HepG2 (cell line): ENCODE results near the gene NUDT22. TPM values are rescaled to one million over a fixed set of nuclear protein-coding genes. Genes with fewer than 3 reads are reported as not detected.

Experiments
- ATAC-seq: fragments of 200-7000 bp; cut with Tn5 transposase; 3 replicates; pipeline ENCODE4 v1.9.1; 2020; ENCODE audit warnings: mild to moderate bottlenecking, moderate library complexity
- BruUV-seq: library from RNA; stranded (reverse); fragments of 400-500 nt; replicated peaks from 2 replicates; lab custom pipeline; 2021; lab: Mats Ljungman, UMichigan
- CTCF ChIA-PET: fragments of 300-600 bp; formaldehyde crosslinking; extraction: SDS; loops from one replicate; lab custom pipeline; 2021; ENCODE audit warnings: low total read pairs, inconsistent platforms, low intra/inter-chr PET ratio; lab: Yijun Ruan, JAX
- POLR2A ChIA-PET: fragments of 350-600 bp; sonication (Branson Sonifier 250); formaldehyde crosslinking; loops from one replicate; lab custom pipeline; 2020; ENCODE audit warnings: antibody characterized with exemption, inconsistent platforms; lab: Yijun Ruan, JAX
- DNase-seq: peaks from one replicate; pipeline ENCODE4 v3.0.0-alpha.2; 2015; ENCODE audit warnings: low spot score
- FAIRE-seq: peaks from 3 replicates; lab custom pipeline; 2011; peaks lifted over from hg19 to GRCh38; lab: Jason Lieb, UNC
- H2AFZ ChIP-seq: one replicate; pipeline ENCODE4 v1.6.1; 2011; ENCODE audit warnings: low read length, inconsistent platforms
- H3K27ac ChIP-seq: fragments of 300-600 bp; 3 replicates; pipeline ENCODE4 v1.8.0; 2011; ENCODE audit warnings: mixed run types, mild to moderate bottlenecking, mixed read lengths, low read length, inconsistent platforms; ENCODE audit not compliant: insufficient read depth; ENCODE audit errors: extremely low read length
- H3K27me3 ChIP-seq, 2 experiments: fragments of 200-600 bp in 1 of 2; 2 replicates in 1 of 2; 3 replicates in 1 of 2; pipeline versions ENCODE4 v1.6.0 to v1.8.0; 2011; ENCODE audit warnings: low read length in 2 of 2, mild to moderate bottlenecking in 2 of 2, moderate library complexity in 2 of 2, inconsistent platforms in 1 of 2; ENCODE audit not compliant: insufficient read depth in 2 of 2, control insufficient read depth in 1 of 2
- H3K36me3 ChIP-seq, 2 experiments: fragments of 200-600 bp in 1 of 2; replicated peaks in 1 of 2; 2 replicates in 1 of 2; 3 replicates in 1 of 2; pipeline versions ENCODE4 v1.5.1 to v1.8.0; 2011; ENCODE audit warnings: low read length in 2 of 2, inconsistent platforms in 1 of 2; ENCODE audit not compliant: insufficient read depth in 2 of 2, control insufficient read depth in 1 of 2
- H3K4me1 ChIP-seq: 2 replicates; pipeline ENCODE4 v1.5.1; 2012; ENCODE audit warnings: low read length, inconsistent platforms; ENCODE audit not compliant: insufficient read depth
- H3K4me2 ChIP-seq: 2 replicates; pipeline ENCODE4 v1.6.0; 2011; ENCODE audit warnings: low read depth, low read length, inconsistent platforms
- H3K4me3 ChIP-seq, 3 experiments: fragments of 200-600 bp in 1 of 3; sonication (generic), shearing (Covaris generic) in 1 of 3; replicated peaks in 1 of 3; 2 replicates each; pipeline ENCODE4 v1.5.1; 2011 to 2016; ENCODE audit warnings: low read length in 3 of 3, inconsistent platforms in 2 of 3, low read depth in 2 of 3, mild to moderate bottlenecking in 2 of 3, control low read depth in 1 of 3, mixed read lengths in 1 of 3; ENCODE audit not compliant: insufficient read depth in 1 of 3
- H3K79me2 ChIP-seq: one replicate; pipeline ENCODE4 v1.6.1; 2011; ENCODE audit warnings: low read length, inconsistent platforms; ENCODE audit not compliant: insufficient read depth
- H3K9ac ChIP-seq: 2 replicates; pipeline ENCODE4 v1.6.0; 2011; ENCODE audit warnings: mild to moderate bottlenecking, low read depth, low read length, inconsistent platforms; ENCODE audit not compliant: insufficient read depth
- H3K9me3 ChIP-seq: 2 replicates; pipeline ENCODE4 v1.5.1; 2012; ENCODE audit warnings: mild to moderate bottlenecking, low read length
- H4K20me1 ChIP-seq: 2 replicates; pipeline ENCODE4 v1.6.0; 2011; ENCODE audit warnings: inconsistent platforms, mild to moderate bottlenecking, low read length, moderate library complexity; ENCODE audit not compliant: insufficient read depth
- AGO1 ChIP-seq: fragments of 200-400 bp; formaldehyde crosslinking; IDR thresholded peaks from 2 replicates; pipeline ENCODE4 v1.6.1; 2017; ENCODE audit warnings: mild to moderate bottlenecking, low read depth, low read length, moderate library complexity; ENCODE audit not compliant: poor library complexity, severe bottlenecking
- CHD2 ChIP-seq: IDR thresholded peaks from 2 replicates; pipeline ENCODE4 v1.6.1; 2011; ENCODE audit warnings: low read depth, low read length, improper control_type of control experiment
- HNRNPL ChIP-seq: fragments of 200-400 bp; formaldehyde crosslinking; IDR thresholded peaks from 2 replicates; pipeline ENCODE4 v1.6.1; 2017; ENCODE audit warnings: mild to moderate bottlenecking, low read depth, low read length
- MAZ ChIP-seq, 2 experiments: sonication (generic) in 1 of 2; formaldehyde crosslinking in 1 of 2; IDR thresholded peaks; 2 replicates each; pipeline versions ENCODE4 v1.5.0 to v1.6.1; 2012 to 2020; ENCODE audit warnings: low read depth in 2 of 2, mild to moderate bottlenecking in 2 of 2, borderline replicate concordance in 1 of 2, improper control_type of control experiment in 1 of 2, low read length in 1 of 2, missing genetic modification reagents in 1 of 2, moderate library complexity in 1 of 2
- NAIF1 ChIP-seq: sonication (generic); formaldehyde crosslinking; IDR thresholded peaks from 2 replicates; pipeline ENCODE4 v1.5.0; 2020; ENCODE audit warnings: mild to moderate bottlenecking, missing genetic modification reagents, borderline replicate concordance
- NFIB ChIP-seq: sonication (generic); formaldehyde crosslinking; IDR thresholded peaks from 2 replicates; pipeline ENCODE4 v1.9.0; 2021; ENCODE audit warnings: missing genetic modification reagents, mild to moderate bottlenecking, borderline replicate concordance
- NR2F6 ChIP-seq, 2 experiments: IDR thresholded peaks; 2 replicates each; pipeline ENCODE4 v1.6.1; 2016; ENCODE audit warnings: antibody characterized with exemption in 1 of 2, mild to moderate bottlenecking in 1 of 2
- RXRA ChIP-seq: sonication (generic); formaldehyde crosslinking; IDR thresholded peaks from 2 replicates; pipeline ENCODE4 v1.5.1; 2020; ENCODE audit warnings: missing genetic modification reagents
- TSC22D2 ChIP-seq: sonication (generic); formaldehyde crosslinking; IDR thresholded peaks from 2 replicates; pipeline ENCODE4 v1.5.1; 2020; ENCODE audit warnings: missing genetic modification reagents, mild to moderate bottlenecking, borderline replicate concordance
- ZBTB7B ChIP-seq: sonication (generic); formaldehyde crosslinking; IDR thresholded peaks from 2 replicates; pipeline ENCODE4 v1.4.0; 2020; ENCODE audit warnings: missing genetic modification reagents
- ZNF101 ChIP-seq: sonication (generic); formaldehyde crosslinking; IDR thresholded peaks from 2 replicates; pipeline ENCODE4 v1.4.0; 2020; ENCODE audit warnings: mild to moderate bottlenecking, low read depth, missing genetic modification reagents, borderline replicate concordance
- ZNF20 ChIP-seq: sonication (generic); formaldehyde crosslinking; IDR thresholded peaks from 2 replicates; pipeline ENCODE4 v1.4.0; 2020; ENCODE audit warnings: mild to moderate bottlenecking, moderate library complexity, missing genetic modification reagents
- ZNF550 ChIP-seq: sonication (generic); formaldehyde crosslinking; IDR thresholded peaks from 2 replicates; pipeline ENCODE4 v1.4.0; 2020; ENCODE audit warnings: mild to moderate bottlenecking, missing genetic modification reagents, borderline replicate concordance
- ZNF773 ChIP-seq: sonication (generic); formaldehyde crosslinking; IDR thresholded peaks from 2 replicates; pipeline ENCODE4 v1.4.0; 2020; ENCODE audit warnings: missing genetic modification reagents, borderline replicate concordance
- WGBS: methylation state at CpG from one replicate; pipeline ENCODE4 v1.1.6; 2017; ENCODE audit warnings: low lambda C conversion rate; 5-methylcytosine and 5-hydroxymethylcytosine counted together
- in situ Hi-C: cut with HindIII; loops from 2 replicates; pipeline ENCODE4 v1.10.0; 2017; ENCODE audit warnings: low pct_unique_long_range_greater_than_20kb; ENCODE audit not compliant: extremely low pct_ligation_motif_present
- intact Hi-C: fragments of 100-400 bp; cut with micrococcal nuclease; formaldehyde crosslinking; loops from one replicate; pipeline ENCODE4 v1.10.0; 2022; ENCODE audit not compliant: unreplicated experiment
- polyA plus RNA-seq, 8 experiments: library from polyadenylated mRNA; depleted of rRNA in 3 of 8; stranded (reverse) in 7 of 8; unstranded in 1 of 8; fragments of >200 nt; fragmentation: Illumina TruSeq in 4 of 8; extraction: Trizol in 4 of 8; gene quantifications; 2 replicates each; pipeline versions ENCODE4 v1.2.1 to v1.2.3, GENCODE V29; 2011 to 2016; ENCODE audit warnings: low read depth in 4 of 8, missing spikeins in 1 of 8, mixed read lengths in 1 of 8; ENCODE audit not compliant: insufficient read depth in 1 of 8
- total RNA-seq, 5 experiments: library from RNA; depleted of rRNA; stranded (reverse); fragments of >200 nt; fragmentation: Illumina TruSeq; extraction: Trizol; gene quantifications; 2 replicates each; pipeline ENCODE4 v1.2.3, GENCODE V29; 2016; ENCODE audit warnings: low read depth in 1 of 5
- TF ChIP-seq, protein P1 (sequence below): sonication (generic); formaldehyde crosslinking; IDR thresholded peaks from 2 replicates; pipeline ENCODE4 v1.5.0; 2020; ENCODE audit warnings: mild to moderate bottlenecking, missing genetic modification reagents
- TF ChIP-seq, protein P2 (sequence below): sonication (generic); formaldehyde crosslinking; conservative IDR thresholded peaks from 2 replicates; pipeline ENCODE4 v1.8.0; 2022; ENCODE audit warnings: mild to moderate bottlenecking, moderate library complexity, missing genetic modification reagents
- TF ChIP-seq, protein P3 (sequence below): sonication (generic); formaldehyde crosslinking; IDR thresholded peaks from 2 replicates; pipeline ENCODE4 v1.4.0; 2020; ENCODE audit warnings: missing genetic modification reagents, borderline replicate concordance

NUDT22 gene
- total and polyA plus RNA-seq, 2 of the 13 experiments (the other 11 are each of a cell fraction or from before 2014, with no cell fraction given): 33.5 to 39.8 TPM

DNA sequence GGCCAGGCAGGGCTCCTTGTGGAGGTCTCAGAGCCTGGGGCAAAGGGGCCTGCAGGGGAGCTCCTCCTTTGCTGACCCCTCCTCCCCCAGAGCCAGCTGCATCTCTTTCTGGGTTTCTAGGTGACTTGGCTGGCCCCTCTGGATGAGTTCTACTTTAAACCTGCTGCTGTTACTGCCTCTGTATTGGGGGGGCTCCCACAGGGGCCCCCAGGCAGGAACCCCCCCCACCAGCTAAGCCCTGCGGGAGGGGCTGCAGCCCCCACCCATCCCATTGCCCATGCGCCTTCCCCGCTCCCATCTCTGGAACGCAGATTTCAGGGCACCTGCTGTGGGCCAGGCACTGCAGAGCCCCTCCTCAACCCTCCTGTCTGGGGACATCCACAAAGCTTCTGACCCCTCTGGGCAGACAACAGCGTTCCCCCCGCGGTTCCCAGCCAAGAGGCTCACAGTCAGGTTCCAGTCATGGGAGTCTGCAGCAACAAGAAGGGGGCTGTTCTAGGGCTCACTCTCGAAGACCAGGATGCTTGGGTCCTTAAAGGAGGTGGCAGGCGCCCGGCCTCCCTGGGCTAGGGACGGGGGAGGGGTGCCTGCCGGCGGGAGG is 24.4 kb downstream of the NUDT22 start:
- ATAC-seq: peak; percentile 1; the same call in 2 of the 3 replicates
- 0 out of 5 replicates have a peak, but pooled peaks cover under 1 to 1% of the 10 kb centered on the region in 2 experiments for H3K36me3 ChIP-seq
- no peaks in the 10 kb centered on the region; a peak in 1 of 5 replicates for H3K27me3 ChIP-seq
- H3K79me2 ChIP-seq: peaks cover 17% of the 10 kb centered on the region
- intact Hi-C loops: loop anchor here (2.0 kb wide), 2 partner anchors 18 to 60 kb away; no protein-coding TSS in a partner anchor
- peaks cover 51% of the 10 kb centered on the region for H3K4me1 ChIP-seq
- 37% methylated on average over 7 of the region's 13 CpGs for WGBS
- no peak overlapping the region for H2AFZ ChIP-seq
- H3K9ac ChIP-seq: peak overlapping the region; percentile 55; the same call in 1 of the 2 replicates
- ChIA-PET POLR2A (interaction anchor here (0.9 to 2.0 kb wide), 7 partner anchors 9 to 69 kb away, joined by 3 to 14 read pairs (median 5); partner anchors contain the start of genes FKBP2 and PRDX5), CTCF (no interaction called here)
- no peaks in the 10 kb centered on the region for H3K9me3 ChIP-seq
- DNase-seq: no peak
- in situ Hi-C loops: no loop called here
- BruUV-seq: no TSS peak
- H3K4me2 ChIP-seq: peak overlapping the region; percentile 100
- no peaks in the 10 kb centered on the region for H4K20me1 ChIP-seq
- H3K4me3 ChIP-seq: peak overlapping the region; percentile 68 to 88 (median 83)
- no peak overlapping the region for H3K27ac ChIP-seq
- no peak for FAIRE-seq
- no peak for TF ChIP-seq RXRA (CRISPR knock-in tag)
- no peak for TF ChIP-seq TSC22D2 (CRISPR knock-in tag)
- no peak for TF ChIP-seq CHD2
- TF ChIP-seq ZNF101 (CRISPR knock-in tag): no peak
- TF ChIP-seq ZBTB7B: no peak
- no peak for TF ChIP-seq NAIF1 (CRISPR knock-in tag)
- no peak for TF ChIP-seq ZNF550 (CRISPR knock-in tag)
- no peak for TF ChIP-seq ZNF773 (CRISPR knock-in tag)
- no peak for TF ChIP-seq HNRNPL
- TF ChIP-seq, protein P1, sequence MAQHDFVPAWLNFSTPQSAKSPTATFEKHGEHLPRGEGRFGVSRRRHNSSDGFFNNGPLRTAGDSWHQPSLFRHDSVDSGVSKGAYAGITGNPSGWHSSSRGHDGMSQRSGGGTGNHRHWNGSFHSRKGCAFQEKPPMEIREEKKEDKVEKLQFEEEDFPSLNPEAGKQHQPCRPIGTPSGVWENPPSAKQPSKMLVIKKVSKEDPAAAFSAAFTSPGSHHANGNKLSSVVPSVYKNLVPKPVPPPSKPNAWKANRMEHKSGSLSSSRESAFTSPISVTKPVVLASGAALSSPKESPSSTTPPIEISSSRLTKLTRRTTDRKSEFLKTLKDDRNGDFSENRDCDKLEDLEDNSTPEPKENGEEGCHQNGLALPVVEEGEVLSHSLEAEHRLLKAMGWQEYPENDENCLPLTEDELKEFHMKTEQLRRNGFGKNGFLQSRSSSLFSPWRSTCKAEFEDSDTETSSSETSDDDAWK (CRISPR knock-in tag): no peak
- TF ChIP-seq, protein P2, sequence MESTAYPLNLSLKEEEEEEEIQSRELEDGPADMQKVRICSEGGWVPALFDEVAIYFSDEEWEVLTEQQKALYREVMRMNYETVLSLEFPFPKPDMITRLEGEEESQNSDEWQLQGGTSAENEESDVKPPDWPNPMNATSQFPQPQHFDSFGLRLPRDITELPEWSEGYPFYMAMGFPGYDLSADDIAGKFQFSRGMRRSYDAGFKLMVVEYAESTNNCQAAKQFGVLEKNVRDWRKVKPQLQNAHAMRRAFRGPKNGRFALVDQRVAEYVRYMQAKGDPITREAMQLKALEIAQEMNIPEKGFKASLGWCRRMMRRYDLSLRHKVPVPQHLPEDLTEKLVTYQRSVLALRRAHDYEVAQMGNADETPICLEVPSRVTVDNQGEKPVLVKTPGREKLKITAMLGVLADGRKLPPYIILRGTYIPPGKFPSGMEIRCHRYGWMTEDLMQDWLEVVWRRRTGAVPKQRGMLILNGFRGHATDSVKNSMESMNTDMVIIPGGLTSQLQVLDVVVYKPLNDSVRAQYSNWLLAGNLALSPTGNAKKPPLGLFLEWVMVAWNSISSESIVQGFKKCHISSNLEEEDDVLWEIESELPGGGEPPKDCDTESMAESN: 0 out of 2 replicates have a peak, but pooled peaks have one; percentile 28
- TF ChIP-seq AGO1: peak; percentile 37
- no peak for TF ChIP-seq ZNF20
- no peak for TF ChIP-seq NR2F6 (IDR thresholded peaks at IDR 0.05)
- TF ChIP-seq NR2F6 (CRISPR knock-in tag; IDR thresholded peaks at IDR 0.05): no peak
- TF ChIP-seq, protein P3, sequence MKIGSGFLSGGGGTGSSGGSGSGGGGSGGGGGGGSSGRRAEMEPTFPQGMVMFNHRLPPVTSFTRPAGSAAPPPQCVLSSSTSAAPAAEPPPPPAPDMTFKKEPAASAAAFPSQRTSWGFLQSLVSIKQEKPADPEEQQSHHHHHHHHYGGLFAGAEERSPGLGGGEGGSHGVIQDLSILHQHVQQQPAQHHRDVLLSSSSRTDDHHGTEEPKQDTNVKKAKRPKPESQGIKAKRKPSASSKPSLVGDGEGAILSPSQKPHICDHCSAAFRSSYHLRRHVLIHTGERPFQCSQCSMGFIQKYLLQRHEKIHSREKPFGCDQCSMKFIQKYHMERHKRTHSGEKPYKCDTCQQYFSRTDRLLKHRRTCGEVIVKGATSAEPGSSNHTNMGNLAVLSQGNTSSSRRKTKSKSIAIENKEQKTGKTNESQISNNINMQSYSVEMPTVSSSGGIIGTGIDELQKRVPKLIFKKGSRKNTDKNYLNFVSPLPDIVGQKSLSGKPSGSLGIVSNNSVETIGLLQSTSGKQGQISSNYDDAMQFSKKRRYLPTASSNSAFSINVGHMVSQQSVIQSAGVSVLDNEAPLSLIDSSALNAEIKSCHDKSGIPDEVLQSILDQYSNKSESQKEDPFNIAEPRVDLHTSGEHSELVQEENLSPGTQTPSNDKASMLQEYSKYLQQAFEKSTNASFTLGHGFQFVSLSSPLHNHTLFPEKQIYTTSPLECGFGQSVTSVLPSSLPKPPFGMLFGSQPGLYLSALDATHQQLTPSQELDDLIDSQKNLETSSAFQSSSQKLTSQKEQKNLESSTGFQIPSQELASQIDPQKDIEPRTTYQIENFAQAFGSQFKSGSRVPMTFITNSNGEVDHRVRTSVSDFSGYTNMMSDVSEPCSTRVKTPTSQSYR (CRISPR knock-in tag): 0 out of 2 replicates have a peak, but pooled peaks have one; percentile 32
- TF ChIP-seq MAZ (IDR thresholded peaks at IDR 0.05; ENCODE audit: borderline replicate concordance, low read depth, low read length): no peak
- no peak for TF ChIP-seq MAZ (CRISPR knock-in tag; IDR thresholded peaks at IDR 0.05; ENCODE audit: low read depth)
- TF ChIP-seq NFIB: no peak
